SHP77 (cell line): ENCODE results near the gene PTGES2.
A peak's percentile ranks its signal among the peaks of the same experiment; 100 is the strongest.
"Not testable (repeated sequence)": the region's sequence is repeated elsewhere in the genome, so short reads cannot be mapped to it uniquely, and the experiment has no call there.

Source experiments
- DNase-seq, 2 experiments: peaks; one replicate each; lab custom pipeline; 2025; lab: John Stamatoyannopoulos, UW

The PTGES2 gene

DNA sequence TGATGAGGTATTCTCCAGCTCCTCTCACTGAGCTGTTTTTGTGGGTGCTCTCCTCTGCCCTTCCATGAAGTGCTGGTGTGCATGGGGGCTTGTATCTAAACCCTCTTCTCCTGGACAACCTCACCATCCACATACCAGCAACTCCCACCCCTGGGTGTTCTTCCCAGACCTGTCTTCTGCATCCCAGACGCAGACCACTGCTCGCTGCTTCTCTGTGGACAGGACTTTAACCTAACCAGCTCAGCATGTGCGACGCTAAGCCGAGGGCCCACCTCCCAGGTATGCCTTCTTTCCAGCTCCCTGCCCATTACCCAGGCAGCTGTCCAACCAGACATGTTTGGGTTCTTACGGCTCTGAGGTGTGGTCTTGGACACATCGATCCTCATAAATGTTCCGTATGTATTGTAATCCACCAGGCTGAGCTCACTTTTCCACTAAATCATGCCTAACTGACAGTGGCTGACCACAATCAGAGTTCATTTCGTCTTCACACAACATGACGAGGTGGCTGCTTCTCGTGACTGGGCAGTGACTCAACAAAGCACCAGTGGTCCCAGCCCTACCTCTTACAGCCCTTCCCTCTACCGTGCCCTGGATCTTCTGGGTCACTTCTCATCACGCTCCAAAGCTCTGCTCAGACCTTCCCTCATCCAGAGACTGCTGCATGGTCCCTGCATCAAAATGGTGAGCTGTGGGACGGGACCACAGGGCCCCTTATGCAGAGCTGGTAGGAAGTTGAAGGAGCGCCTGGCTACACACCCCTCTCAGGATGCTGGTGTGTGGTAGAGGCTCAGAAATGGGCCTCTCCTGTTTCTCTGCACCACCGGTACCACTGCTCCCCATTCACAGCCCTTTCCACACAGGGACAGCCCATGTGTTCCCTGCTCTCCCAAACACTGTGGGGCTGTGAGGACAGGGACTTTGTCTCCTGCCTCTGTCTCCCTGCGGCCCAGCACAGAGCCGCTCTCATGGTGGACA, 9.6 kb upstream of the PTGES2 start:
- DNase-seq, result no peak

DNA sequence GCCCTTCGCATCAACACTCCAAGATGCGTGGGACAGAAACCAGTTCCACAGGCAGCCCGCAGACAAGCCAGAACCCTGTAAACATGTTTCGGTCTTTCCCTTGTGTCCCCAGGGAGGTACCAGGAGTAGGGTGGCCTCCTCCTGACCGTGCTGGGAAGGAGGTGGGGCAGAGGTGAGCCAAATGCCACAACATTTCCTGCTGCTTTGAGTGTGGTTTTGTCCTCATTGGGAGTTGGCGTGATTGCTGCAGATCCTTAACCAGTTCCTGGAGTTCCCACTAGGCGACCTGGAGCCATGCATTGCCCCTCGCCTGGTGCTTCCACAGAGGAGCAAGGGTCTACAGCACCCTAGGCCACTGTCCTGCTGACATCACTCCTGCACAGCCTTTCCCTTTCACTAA, 8.0 kb upstream of the PTGES2 start:
- not testable (repeated sequence) for DNase-seq

DNA sequence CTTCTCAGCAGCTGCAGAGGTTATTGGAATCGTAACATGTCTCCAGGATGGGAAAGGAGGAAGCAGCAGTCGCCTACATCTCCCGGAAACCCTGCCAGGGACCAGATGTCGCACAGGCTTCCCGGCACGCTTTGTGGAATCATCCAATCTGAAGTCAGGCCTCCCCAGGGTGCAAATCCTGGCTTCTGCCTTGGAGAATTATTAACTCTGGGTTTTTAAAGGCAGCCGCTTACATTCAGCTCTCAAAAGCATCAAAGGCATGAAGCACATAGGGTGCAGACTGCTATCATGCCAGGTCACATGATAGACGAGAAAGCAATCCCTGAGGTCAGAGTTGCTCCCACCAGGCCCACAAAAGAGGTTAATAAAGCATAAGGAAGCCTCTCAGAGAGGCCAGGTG, 4.6 kb upstream of the PTGES2 start:
- not testable (repeated sequence) for DNase-seq

DNA sequence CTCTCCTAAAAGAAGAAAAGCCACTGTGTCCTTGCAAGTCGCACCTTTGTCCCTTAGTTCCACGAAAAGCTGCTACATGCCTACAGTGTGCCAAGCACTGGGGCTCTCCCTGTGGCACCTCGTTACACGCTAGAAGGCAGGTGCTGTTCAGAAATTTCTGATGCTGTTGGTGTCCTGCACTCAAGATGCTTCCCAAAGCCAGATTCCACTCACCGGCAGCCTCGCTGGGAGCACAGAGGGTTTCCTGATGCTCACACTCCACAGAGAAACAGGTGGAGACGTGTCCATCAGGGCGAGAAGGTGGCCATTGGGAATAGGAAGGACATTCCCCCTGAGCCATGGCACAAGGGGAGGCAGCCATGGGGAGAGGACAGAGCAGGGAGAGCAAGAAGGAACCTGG, 3.8 kb upstream of the PTGES2 start:
- not testable (repeated sequence) for DNase-seq

DNA sequence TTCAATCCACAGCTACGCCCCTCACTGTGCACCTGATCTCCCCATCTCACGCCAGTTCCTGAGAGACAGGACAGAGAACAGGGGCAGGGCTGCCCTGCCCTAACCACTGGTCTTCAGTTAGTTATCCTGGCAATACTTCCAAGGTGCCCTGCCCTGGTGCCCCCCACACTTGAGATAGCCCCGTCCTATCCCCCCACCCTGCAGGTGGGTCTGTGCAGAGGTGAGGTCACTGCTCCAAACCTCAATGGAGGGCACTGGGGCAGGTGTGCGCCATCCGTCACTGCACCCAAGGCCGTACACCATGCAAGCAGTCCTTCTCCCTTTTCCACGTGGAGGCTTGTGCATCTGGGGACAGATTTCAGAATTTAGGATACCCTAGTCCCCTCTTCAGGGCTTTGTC, 3.1 kb upstream of the PTGES2 start:
- not testable (repeated sequence) for DNase-seq

DNA sequence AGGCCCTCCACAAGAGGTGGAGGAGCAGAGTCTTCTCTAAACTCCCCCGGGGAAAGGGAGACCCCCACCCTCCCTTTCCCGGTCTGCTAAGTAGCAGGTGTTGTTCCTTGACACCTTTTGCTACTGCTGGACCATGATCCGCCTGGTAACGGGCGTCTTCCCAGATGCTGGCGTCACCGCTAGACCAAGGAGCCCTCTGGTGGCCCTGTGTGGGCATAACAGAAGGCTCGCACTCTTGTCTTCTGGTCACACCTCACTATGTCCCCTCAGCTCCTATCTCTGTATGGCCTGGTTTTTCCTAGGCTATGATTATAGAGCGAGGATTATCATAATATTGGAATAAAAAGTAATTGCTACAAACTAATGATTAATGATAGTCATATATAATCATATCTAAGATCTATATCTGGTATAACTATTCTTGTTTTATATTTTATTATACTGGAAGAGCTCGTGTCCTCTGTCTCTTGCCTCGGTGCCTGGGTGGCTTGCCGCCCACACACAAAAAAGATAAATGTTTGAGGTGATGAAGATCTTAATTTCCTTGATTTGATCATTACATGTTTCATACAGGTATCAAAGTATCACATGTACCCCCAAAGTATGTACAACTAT, 2.6 kb upstream of the PTGES2 start:
- not testable (repeated sequence) for DNase-seq

DNA sequence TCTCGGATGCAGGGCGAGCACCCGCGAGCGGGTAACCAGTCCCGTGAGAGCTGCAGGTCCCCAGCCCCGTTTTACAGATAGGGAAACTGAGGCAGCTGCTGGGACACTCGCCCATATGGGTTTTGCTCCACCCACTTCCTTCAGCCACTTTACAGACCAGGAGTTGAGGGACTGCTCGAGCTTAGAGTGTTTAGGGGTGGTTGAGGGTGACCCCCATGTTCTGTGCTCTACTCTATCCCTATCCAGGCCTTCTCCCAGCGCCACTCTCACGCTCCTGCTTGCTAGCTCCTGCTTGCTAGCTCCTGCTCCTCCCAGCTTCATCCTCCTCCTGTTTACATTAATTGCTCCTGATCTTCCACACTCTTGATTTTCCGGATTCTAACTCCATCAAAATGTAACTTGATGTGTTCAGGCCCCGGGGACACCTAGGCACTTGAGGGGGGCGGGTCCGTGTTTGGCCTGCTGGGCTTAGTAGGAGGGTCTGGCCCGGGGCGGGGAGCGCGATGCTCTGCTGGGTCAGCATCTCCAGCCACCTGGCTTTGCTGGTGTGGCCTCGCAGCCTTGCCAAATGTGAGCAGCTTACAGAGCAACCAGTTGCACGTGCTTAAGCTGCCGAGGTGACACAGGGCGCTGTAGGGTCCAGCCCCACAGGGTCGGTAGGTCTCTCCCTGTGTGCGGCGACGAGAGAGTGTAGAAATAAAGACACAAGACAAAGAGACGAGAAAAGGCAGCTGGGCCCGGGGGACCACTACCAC, 1.5 kb upstream of the PTGES2 start:
- DNase-seq, result no peak

DNA sequence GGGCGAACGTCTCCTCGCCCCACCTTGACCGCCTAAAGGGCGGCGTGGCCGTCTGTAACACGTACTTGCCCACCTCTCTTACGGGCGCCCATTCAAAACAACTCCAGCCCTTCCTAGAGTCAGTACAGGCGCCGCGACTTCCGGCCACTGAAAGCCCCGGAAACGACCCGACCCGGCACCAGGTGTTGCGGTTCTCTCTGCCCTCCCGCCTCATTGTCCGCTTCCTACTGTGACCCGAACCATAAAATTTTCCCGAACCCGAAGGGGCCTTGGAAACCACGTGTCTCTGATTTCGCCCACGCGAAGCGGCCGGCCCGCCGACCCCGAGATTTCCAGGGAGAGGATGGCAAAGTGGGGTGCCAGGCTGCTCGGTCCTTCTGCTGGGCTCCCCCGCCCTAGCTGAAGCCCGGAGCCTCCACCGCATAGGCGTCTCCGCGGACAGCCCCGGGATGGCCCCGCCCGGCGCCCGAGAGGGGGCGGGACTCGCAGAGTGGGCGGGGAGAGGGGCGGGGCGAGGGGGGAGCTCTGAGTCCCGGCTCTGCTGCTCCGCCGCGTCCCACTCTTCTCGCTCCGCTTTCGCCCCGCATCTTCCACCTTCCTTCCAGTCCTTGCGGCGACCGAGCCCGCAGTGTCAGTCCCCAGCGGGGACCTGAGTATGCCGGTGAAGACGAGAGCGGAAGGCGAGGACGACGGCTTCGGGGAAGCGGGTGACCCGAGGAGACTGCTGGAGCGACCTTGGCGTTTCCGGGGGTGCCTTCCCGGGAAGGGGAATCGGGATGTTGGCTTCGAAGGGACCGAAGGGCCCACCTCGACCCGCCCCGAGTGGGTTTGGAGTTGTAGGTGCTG, 684 bp upstream of the PTGES2 start:
- peak; percentile 87 to 89 for DNase-seq

DNA sequence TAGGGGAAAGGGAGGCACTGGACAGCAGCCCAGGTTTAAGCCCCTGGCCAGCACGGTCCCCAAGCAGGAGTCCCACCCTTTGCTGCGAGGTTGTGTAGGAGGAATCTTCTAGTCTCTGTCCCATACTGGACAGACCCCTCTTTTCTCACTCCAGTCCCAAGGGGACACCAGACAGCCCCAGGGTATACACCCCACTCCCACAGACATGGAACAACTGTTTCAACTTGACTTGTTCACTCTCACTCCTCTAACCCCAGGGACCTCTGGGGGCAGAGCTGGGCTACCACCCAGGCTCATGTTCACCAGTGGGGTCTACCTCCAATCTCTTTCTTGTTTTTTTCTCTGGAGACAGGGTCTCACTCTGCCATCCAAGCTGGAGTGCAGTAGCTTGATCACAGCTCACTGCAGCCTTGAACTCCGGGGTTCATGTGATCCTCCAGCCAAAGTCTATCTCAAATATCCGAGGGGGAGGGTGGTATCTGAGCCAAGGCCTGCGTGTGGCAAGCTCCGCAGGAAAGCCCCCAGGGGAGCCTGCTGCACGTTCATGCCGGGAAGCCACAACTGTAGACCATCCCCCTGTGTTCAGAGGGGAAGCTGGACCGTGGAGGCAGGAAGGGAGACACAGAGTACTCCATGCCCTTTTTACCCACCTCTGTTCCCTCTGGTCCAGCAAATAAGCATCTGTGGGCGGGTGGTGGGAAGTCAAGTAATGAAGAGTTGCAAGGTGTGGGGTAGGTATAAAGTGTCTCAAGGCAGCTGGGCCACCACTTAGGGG, 1.8 kb downstream of the PTGES2 start:
- no peak for DNase-seq

DNA sequence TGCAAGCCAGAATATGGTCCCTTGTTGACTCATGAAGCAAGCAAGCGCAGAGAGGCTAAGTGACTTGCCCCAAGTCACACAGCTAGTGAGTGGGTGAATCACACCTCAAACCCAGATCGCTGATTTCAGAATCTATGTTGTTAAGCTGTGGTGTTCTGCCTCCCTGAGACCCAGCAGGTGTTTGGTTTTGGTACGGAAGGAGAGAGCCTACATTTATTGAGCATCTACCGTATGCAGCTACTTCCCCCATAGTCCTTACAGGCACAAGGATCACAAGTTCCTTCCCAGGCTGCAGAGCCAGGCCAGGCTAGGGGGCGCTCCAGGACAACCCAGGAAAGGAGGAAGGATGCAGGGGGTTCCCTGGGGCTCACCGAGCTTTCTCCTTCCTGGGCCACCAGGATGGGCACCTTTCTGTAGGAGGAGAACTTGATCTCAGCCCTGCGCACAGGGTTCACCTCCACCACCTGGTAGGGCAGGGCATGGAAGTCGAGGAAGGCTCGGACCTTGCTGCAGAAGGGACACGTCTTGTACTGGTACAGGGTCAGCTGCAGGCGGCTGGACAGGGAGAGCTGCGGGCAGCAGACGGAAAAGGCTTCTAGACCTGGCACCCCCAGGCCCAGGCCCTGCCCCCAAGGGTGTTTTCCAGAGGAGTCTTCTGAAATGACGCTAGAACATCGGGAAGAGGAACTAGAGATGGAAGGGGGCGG, 2.5 kb downstream of the PTGES2 start:
- peak; percentile 53 to 78 for DNase-seq

DNA sequence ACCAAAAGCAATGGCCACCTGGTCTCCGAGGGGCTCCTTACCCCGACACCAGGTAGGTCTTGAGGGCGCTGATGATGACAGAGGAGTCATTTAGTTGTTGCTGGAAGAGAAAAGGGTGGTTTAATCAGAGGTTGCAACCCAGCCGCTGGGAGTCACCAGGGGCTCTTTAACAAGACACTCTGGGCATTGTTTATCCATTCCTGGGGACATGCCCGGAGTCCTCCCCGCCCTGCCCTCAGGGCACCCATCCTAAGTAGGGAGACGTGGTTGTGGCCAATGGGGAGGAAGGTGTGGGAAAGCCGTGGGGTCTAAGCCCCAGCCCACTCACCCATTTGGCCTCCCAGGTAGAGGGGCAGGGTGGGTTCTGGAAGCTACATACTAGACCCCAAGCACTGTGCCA, 3.1 kb downstream of the PTGES2 start:
- DNase-seq, result no peak

DNA sequence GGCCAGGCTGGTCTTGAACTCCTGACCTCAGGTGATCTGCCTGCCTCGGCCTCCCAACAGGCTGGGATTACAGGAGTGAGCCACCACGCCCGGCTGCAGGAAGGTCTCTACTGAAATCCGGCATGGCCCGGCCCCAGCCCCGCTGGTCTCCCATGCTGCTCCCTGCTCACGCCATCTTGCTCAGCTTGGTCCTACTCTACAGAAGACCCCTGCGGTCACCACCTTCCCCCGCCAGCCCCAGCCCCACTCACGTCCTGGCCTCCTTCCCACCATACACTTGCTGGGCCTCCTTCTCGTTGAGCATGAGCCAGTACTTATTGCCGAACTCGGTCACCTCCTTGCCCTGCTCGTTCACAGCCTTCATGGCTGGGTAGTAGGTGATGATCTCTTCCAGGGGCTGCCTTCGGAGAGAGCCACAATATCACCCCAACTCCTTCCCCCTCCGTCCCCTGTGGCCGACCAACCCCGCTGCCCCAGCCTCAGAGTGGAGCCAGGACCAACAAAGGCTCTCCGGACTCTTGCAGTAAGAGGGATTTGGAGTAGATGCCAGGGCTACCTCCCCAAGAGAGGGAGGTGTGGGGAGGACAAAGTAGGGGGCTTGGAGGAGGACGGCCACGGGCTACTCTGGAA, 4.0 kb downstream of the PTGES2 start:
- DNase-seq, result no peak

DNA sequence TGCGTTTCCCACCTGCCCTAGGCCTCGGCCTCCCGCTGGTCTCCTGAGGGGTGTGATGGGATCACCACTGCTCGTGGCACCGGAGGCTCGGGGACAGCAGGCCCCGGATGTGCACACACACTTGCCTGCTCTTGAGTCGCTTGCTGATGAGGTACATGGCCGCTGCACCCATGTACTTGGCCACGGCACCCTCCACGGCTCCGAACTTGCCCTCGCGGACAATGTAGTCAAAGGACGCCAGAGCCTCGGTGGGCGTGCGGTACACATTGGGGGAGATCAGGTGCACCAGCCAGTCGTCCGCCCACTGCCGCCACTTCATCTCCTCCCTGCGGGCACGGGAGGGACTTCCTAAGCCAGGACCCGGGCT, 4.7 kb downstream of the PTGES2 start:
- DNase-seq, result no peak

DNA sequence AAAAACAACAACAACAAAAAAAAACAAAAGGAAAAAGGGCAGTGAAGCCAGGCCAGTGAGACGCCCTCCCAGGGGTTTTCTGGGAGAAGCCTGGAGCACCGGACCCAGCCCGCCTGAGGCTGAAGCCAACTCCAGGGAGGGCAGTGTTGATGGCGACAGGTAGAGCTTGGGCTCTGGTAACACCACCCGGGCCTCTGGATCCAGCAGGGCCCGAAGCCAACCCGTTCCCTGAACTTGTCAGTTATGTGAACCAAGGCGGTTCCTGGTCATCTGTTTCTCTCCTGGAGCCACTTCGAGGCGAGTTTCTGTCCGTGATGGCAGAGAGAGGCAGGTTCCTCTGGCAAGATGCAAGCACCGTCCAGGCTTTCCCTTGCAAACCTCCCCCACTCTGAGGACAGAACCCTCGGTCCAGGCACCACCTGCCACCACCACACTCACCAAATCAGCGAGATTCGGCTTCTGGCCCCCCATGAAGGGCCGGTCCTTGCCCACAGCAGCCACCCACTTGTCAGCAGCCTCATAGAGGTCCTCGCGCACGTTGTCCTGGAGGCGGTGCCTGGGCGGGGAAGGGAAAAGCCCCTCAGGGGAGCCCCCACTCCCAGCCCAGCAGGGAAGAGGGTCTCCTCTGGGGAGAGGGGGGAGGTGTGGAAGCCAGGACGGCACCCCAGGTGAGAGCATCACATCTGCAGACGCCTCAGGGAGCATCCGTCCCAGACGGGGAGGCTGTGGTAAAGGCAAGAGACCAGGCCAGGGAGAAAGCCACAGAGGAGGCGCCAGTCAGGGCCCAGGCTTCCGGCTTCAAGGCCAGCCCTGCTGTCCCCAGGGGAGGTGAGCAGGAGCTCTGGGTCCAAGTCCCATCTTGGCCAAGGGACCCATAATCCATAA, 5.4 kb downstream of the PTGES2 start:
- DNase-seq, result no peak

DNA sequence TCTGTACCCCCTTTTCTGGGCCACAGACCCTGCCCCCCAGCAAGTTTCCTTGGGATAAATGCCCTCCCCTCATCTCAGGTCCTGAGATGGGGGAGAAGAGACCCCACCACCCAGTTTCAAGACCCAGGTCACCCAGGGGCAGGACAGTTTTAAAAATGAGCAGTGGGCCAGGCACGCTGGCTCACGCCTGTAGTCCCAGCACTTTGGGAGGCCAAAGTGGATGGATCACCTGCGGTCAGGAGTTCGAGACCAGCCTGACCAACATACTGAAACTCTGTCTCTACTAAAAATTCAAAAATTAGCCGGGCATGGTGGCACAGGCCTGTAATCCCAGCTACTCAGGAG, 6.1 kb downstream of the PTGES2 start:
- DNase-seq, result no peak

DNA sequence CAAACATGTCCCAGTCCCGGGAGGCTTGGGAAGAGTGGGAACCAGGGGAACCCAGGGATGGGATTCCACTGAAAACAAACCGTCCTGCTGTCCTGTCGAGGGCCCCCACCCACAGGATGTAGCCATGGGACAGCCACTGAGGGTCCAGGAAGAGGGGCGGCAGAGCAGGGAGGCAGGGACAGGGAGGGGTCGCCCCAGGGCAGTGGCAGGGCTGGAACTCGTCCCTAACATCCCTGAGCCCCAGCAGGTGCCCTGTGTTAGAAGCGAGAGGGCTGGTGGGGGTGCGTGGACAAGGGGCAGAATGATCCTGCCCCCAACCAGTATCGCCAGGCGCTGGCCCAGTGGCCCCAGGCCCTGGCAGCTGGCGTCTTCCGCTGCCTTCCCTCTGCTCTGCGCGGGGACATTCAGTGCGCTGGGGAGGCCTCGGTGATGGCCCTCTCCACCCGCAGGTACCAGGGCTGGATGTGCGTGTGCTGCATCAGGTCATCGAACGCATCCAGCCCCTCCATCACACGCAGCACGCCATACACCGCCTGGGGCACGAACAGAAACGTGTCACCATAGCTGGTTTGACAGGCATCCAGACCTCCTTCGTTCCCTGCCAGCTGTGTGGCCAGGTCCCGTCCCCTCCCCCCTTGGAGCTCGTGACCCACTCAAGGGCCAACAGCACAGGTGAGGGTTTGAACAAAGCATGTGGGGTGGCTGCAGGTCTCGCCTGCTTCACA, 6.6 kb downstream of the PTGES2 start:
- no peak for DNase-seq

DNA sequence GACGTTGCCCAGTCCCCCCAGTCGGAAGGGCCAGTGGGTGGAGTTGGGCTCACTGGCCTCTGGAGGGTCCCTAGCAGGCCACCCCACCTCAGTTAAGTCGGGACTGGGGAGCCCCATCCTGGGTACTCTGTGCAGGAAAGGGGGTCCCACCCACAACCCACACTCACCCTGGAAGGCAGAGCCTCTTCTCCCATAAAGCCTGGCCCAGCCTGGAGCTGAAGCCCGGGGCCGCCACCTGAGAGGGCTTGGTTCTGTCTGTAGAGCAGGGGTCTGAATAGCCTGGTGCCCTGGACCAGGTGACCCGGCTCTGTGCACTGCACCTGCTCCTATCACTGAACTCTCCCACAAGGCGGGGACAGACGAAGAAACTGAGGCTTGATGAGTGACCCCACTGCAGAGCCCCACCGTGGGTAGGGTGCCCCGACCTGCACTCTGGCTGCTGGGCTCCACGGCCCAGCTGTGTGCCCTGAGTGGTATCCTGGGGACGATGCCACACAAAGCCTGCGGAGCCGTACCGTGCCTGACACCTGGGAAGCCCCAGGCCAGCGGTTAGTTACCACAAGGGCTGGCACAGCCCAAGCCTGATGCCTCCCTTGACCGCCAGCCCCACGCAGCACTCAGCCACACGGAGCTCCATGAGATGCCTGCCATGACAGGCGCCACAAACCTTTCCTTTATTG, 7.3 kb downstream of the PTGES2 start:
- DNase-seq, result no peak
